GM21423 (cell line): ENCODE data around the gene UCK1.

Source experiments
- ATAC-seq: cut with Tn5 transposase; IDR thresholded peaks from one replicate; pipeline ENCODE4 v1.9.1; 2021; ENCODE audit warnings: mild to moderate bottlenecking, moderate library complexity; ENCODE audit not compliant: unreplicated experiment

Gene UCK1

DNA sequence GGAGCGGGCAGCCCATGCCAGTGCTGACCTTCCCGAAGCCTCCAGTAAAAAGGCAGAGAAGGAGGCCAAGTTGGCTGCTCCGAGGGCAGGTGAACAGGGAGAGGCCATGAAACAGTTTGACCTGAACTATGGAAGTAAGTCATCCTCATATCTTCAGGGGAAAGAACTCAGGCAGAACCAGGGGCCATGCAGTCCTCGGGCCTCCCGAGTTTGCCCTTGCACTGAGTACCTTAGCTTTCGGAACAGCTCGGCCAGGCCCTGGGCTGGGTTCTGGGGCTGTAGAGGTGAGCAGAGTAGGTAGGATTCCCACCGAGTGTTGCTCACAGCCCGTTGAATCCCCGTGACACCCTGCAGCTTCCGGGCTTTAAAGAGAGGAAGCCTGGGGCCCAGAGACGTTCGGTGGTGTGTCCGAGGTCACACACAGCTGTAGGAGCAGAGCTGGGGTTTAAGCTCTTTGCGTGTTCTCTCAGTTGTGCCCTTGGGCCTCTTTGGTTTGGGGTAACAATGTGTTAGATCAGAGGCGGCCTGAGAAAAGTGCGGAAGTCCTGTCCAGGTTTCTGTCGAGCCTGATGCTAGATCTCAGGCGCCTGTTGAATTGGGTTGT is 53.1 kb downstream of the UCK1 start:
- no peak for ATAC-seq

DNA sequence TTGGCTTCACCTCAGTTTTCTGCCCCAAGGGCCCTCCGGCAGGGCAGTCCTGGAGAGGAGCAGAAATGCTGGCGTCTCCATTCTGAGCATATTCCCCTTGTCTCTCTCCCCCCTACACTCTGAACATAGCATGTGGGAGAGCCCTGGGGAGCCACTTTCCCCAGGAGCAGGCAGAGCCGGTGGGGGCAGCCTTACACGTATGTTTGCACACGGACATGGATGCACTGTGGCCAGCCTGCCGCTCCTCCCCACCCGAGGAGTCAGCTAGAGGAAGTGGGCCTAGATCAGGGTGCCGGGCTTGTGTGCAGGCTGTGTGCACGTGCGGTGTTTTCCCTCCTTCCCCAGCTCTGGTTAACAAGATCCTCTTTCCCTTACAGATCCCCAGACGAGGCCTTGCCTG is 53.7 kb downstream of the UCK1 start:
- no peak for ATAC-seq

DNA sequence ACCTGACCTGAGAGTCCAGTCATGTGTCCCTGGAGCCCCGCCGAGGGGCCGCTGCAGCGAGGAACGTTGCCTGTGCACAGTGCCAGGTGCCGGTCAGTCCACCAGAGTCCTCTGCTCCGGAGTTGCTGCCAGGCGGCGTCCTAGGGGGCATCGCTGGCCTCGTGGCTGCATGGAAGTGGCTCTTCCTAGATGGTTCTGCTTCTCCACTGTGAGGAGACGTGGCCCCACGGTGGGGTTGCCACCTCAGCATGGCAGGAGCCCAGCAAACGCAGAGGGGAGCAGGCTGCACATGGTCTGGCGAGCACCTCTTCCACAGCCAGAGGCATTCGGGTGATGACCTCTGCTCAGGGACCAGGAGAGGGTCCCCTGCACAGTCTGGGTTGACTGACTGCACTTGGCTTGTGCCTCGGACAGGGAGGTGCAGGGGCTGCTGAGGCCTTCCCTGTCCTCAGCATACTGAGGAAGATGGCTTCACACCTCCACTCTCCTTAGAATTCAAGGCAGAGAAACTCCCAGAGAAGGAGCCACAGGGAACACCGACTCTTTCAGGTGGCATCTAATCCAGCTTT is 54.2 kb downstream of the UCK1 start:
- no peak for ATAC-seq

DNA sequence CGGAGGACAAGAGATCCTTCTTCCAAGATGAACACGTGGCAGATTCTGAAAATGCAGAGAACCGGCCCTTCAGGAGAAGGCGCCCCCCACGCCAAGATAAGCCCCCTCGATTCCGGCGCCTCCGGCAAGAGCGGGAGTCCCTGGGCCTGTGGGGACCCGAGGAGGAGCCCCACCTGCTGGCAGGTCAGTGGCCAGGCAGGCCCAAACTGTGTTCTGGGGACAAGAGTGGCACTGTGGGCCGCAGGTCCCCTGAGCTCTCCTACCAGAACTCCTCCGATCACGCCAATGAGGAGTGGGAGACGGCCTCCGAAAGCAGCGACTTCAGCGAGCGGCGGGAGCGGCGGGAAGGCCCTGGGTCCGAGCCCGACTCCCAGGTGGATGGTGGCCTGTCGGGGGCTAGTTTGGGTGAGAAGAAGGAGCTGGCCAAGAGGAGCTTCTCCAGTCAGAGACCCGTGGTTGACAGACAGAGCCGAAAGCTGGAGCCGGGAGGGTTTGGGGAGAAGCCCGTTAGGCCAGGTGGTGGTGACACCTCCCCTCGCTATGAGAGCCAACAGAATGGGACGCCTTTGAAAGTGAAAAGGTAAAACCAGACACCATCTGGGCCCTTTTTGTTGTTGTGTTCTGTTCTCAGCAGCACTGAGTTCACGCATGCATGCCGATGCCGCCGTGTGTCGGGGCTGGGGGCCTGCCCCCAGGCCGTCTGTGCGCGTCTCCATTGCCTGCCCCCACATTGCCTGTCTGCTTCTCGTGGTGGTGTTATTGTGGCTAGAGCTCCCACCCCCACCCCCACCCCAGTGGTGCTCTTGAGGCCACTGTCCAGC is 54.9 kb downstream of the UCK1 start:
- no peak for ATAC-seq

DNA sequence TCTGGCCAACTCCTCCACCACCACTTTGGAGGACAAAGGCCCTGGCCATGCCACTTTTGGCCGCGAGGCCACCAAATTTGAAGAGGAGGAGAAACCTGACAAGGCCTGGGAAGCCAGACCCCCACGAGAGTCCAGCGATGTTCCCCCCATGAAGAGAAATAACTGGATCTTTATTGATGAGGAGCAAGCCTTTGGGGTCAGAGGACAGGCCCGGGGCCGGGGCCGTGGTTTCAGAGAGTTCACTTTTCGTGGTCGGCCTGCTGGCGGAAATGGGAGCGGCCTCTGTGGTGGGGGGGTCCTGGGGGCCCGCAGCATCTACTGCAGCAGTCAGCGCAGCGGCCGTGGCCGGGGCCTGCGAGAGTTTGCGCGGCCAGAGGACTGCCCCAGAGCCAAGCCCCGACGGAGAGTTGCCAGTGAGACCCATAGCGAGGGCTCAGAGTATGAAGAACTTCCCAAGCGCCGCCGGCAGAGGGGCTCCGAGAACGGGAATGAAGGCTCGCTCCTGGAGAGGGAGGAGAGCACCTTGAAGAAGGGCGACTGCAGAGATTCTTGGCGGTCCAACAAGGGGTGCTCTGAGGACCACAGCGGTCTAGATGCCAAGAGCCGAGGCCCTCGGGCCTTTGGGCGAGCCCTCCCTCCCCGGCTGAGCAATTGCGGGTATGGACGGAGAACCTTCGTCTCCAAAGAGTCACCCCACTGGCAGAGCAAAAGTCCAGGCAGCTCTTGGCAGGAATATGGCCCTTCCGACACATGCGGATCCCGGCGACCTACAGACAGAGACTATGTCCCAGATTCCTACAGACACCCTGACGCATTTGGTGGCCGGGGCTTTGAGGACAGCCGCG is 55.7 kb downstream of the UCK1 start:
- ATAC-seq = no peak

DNA sequence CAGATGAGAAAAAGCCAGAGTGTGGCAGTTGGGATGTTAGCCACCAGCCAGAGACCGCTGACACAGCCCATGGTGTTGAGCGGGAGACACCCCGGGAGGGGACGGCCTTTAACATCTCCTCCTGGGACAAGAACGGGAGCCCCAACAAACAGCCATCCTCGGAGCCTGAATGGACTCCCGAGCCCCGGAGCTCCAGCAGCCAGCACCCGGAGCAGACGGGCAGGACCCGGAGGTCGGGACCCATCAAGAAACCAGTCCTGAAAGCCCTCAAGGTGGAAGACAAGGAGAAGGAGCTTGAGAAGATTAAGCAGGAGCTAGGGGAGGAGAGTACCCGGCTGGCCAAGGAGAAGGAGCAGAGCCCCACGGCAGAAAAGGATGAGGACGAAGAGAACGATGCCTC is 56.4 kb downstream of the UCK1 start:
- ATAC-seq = no peak

DNA sequence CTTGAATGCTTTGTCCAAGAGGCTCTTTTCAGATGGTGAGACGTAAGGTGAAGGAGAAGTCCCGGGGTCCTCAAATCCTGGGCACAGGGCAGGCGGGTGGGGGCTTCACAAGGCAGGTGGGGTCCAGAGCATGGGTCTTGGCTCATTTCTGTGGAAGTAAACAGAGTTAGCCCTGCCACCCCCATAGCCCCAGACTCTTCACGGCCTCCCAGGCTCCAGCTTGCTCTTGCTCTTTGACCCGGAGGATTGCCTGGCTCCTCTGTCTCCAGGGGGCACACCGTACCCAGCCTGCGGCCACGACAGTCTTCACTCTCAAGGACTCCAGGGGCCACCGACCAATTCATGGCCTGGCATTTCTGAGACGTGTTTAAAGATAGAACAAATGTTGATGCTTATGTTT is 57.2 kb downstream of the UCK1 start:
- ATAC-seq = no peak
